ENCODE measurements around the gene XPA.

GRCh38 chr9:97742545-97742944 lies 45.4 kb upstream of the XPA start:
- TF ChIP-seq CSDC2 (CRISPR knock-in tag; IDR thresholded peaks at IDR 0.05) (no peak), POU6F1 (CRISPR knock-in tag; IDR thresholded peaks at IDR 0.05; ENCODE audit: borderline replicate concordance, low read depth) (no peak), ZNF70 (CRISPR knock-in tag; IDR thresholded peaks at IDR 0.05) (no peak), RARB (CRISPR knock-in tag; IDR thresholded peaks at IDR 0.05) (no peak), ZNF565 (CRISPR knock-in tag; conservative IDR thresholded peaks at IDR 0.05; ENCODE audit: low read depth) (no peak), PATZ1 (CRISPR knock-in tag; IDR thresholded peaks at IDR 0.05; ENCODE audit: borderline replicate concordance) (no peak), TCF4 (CRISPR knock-in tag; IDR thresholded peaks at IDR 0.05; ENCODE audit: borderline replicate concordance) (no peak), PPARA (CRISPR knock-in tag; IDR thresholded peaks at IDR 0.05; ENCODE audit: borderline replicate concordance) (no peak), OSR1 (CRISPR knock-in tag; IDR thresholded peaks at IDR 0.05) (no peak), SNAI2 (CRISPR knock-in tag; IDR thresholded peaks at IDR 0.05) (no peak), ESRRG (CRISPR knock-in tag; IDR thresholded peaks at IDR 0.05) (no peak)

Data from SK-N-SH treated with all-trans-retinoic acid at 6 μM for 48 hours (cell line).